Measurements from ENCODE around the gene SLC39A1. TPM values are rescaled to one million over a fixed set of nuclear protein-coding genes. Genes with fewer than 3 reads are reported as not detected.
A peak's percentile ranks its signal among the peaks of the same experiment; 100 is the strongest.

The SLC39A1 gene
- total and polyA plus RNA-seq, 9 of the 15 experiments (the other 6 are each of a cell fraction or from before 2014, with no cell fraction given) = 9.9 to 81.1 (median 62.7) TPM

DNA sequence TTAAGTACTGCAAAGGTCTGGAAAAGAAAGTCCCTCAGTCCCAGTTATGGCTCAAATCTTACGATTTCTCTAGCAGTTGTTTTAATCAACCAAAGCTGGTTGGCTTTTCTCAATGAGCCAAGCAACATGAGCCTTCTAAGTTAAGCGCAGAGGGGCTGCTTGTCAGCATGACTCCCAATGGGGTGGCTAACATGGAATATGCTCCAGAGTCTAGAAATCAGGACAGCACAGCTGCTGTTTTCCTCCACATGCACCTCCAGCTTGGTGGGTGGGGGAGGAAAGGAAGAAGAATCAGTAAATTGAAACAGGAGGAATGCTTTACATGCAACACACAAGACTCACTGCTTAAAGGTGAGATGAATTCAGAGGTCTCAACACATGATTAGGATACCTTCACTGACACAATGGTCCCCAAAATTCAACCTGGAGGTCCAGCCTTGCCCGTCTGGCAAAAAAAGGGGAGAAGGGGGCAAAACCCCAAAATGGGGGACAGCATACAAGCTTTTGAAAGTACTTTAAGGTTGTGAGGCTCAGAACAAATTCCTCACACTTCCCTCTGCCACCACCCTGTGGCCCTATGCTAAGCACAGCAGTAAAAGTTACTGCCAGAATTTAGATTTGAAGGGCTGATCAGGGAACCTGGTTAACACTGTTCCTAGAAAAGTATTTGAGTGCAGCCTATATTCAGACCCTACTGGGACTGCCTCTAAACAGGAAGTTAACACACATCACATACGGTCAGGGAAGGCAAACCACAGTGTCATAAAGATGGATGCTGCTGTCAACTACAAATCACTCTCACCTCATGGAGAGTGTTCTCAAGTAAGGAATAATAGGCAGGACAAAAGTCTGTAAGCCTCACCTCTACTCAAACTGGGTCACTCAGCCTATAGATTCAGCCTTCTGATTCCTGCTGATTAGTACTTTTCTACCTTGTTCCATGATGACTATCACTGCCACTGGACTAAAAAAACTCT, 43.2 kb downstream of the SLC39A1 start (continued):
- TF ChIP-seq JUN (IDR thresholded peaks at IDR 0.05; ENCODE audit: borderline replicate concordance, low read depth, low read length) (no peak), JUN (CRISPR knock-in tag; IDR thresholded peaks at IDR 0.05; ENCODE audit: borderline replicate concordance) (no peak), GATAD2A (IDR thresholded peaks at IDR 0.05) (no peak), ZFPM2 (CRISPR knock-in tag; IDR thresholded peaks at IDR 0.05) (no peak), ILF3 (IDR thresholded peaks at IDR 0.05; ENCODE audit: borderline replicate concordance) (no peak), KAT2B (IDR thresholded peaks at IDR 0.05; ENCODE audit: low read depth, low read length) (no peak), RBM15 (IDR thresholded peaks at IDR 0.05; ENCODE audit: insufficient read depth, low read length) (no peak), TRIM28 (IDR thresholded peaks at IDR 0.05) (no peak), ETV6 (IDR thresholded peaks at IDR 0.05; ENCODE audit: borderline replicate concordance in 1 of 2, low read depth in 2 of 2, low read length in 1 of 2) (no peak), ETV6 (CRISPR knock-in tag; IDR thresholded peaks at IDR 0.05; ENCODE audit: borderline replicate concordance) (no peak), SRSF9 (IDR thresholded peaks at IDR 0.05; ENCODE audit: borderline replicate concordance, low read depth, low read length) (no peak), HMG20B (CRISPR knock-in tag; IDR thresholded peaks at IDR 0.05) (no peak), CHD4 (IDR thresholded peaks at IDR 0.05; ENCODE audit: insufficient read depth, insufficient replicate concordance, low read depth, low read length, poor library complexity, severe bottlenecking) (peak; percentile 47), IFI16 (CRISPR knock-in tag; IDR thresholded peaks at IDR 0.05) (no peak), RAD51 (IDR thresholded peaks at IDR 0.05; ENCODE audit: borderline replicate concordance, low read depth) (no peak), GABPB2 (CRISPR knock-in tag; conservative IDR thresholded peaks at IDR 0.05) (no peak), TAF9B (IDR thresholded peaks at IDR 0.05; ENCODE audit: partially characterized antibody) (peak; percentile 43), ZZZ3 (IDR thresholded peaks at IDR 0.05) (no peak)
- TF ChIP-seq, protein P1, sequence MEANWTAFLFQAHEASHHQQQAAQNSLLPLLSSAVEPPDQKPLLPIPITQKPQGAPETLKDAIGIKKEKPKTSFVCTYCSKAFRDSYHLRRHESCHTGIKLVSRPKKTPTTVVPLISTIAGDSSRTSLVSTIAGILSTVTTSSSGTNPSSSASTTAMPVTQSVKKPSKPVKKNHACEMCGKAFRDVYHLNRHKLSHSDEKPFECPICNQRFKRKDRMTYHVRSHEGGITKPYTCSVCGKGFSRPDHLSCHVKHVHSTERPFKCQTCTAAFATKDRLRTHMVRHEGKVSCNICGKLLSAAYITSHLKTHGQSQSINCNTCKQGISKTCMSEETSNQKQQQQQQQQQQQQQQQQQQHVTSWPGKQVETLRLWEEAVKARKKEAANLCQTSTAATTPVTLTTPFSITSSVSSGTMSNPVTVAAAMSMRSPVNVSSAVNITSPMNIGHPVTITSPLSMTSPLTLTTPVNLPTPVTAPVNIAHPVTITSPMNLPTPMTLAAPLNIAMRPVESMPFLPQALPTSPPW (CRISPR knock-in tag; IDR thresholded peaks at IDR 0.05) = peak; percentile 37; the same call in 1 of the 2 replicates
- TF ChIP-seq, protein P2, sequence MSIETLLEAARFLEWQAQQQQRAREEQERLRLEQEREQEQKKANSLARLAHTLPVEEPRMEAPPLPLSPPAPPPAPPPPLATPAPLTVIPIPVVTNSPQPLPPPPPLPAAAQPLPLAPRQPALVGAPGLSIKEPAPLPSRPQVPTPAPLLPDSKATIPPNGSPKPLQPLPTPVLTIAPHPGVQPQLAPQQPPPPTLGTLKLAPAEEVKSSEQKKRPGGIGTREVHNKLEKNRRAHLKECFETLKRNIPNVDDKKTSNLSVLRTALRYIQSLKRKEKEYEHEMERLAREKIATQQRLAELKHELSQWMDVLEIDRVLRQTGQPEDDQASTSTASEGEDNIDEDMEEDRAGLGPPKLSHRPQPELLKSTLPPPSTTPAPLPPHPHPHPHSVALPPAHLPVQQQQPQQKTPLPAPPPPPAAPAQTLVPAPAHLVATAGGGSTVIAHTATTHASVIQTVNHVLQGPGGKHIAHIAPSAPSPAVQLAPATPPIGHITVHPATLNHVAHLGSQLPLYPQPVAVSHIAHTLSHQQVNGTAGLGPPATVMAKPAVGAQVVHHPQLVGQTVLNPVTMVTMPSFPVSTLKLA (conservative IDR thresholded peaks at IDR 0.05) = peak in 1 of 2 experiments; percentile 58; a peak in 1 of 4 replicates
- TF ChIP-seq, protein P3, sequence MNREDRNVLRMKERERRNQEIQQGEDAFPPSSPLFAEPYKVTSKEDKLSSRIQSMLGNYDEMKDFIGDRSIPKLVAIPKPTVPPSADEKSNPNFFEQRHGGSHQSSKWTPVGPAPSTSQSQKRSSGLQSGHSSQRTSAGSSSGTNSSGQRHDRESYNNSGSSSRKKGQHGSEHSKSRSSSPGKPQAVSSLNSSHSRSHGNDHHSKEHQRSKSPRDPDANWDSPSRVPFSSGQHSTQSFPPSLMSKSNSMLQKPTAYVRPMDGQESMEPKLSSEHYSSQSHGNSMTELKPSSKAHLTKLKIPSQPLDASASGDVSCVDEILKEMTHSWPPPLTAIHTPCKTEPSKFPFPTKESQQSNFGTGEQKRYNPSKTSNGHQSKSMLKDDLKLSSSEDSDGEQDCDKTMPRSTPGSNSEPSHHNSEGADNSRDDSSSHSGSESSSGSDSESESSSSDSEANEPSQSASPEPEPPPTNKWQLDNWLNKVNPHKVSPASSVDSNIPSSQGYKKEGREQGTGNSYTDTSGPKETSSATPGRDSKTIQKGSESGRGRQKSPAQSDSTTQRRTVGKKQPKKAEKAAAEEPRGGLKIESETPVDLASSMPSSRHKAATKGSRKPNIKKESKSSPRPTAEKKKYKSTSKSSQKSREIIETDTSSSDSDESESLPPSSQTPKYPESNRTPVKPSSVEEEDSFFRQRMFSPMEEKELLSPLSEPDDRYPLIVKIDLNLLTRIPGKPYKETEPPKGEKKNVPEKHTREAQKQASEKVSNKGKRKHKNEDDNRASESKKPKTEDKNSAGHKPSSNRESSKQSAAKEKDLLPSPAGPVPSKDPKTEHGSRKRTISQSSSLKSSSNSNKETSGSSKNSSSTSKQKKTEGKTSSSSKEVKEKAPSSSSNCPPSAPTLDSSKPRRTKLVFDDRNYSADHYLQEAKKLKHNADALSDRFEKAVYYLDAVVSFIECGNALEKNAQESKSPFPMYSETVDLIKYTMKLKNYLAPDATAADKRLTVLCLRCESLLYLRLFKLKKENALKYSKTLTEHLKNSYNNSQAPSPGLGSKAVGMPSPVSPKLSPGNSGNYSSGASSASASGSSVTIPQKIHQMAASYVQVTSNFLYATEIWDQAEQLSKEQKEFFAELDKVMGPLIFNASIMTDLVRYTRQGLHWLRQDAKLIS (CRISPR knock-in tag; IDR thresholded peaks at IDR 0.05) = no peak
